H9 (cell line): ENCODE measurements around the gene COL5A2. TPM values are rescaled to one million over a fixed set of nuclear protein-coding genes. Genes with fewer than 3 reads are reported as not detected.

ENCODE experiments used
- DNase-seq: peaks from one replicate; pipeline ENCODE4 v3.0.0-alpha.2; 2017
- H2AFZ ChIP-seq: one replicate; pipeline ENCODE4 v1.6.1; 2013; ENCODE audit warnings: mild to moderate bottlenecking, low read length, control low read depth, moderate library complexity
- H2AK5ac ChIP-seq: 2 replicates; pipeline ENCODE4 v1.6.1; 2013; ENCODE audit warnings: low read length, control low read depth, mixed read lengths; ENCODE audit not compliant: insufficient read length
- H2BK120ac ChIP-seq: one replicate; pipeline ENCODE4 v1.6.1; 2013; ENCODE audit warnings: low read depth, mild to moderate bottlenecking, low read length, control low read depth, inconsistent platforms; ENCODE audit not compliant: poor library complexity, severe bottlenecking
- H2BK12ac ChIP-seq: 2 replicates; pipeline ENCODE4 v1.6.1; 2013; ENCODE audit warnings: low read length, control low read depth, mixed read lengths, low read depth; ENCODE audit not compliant: insufficient read length
- H2BK15ac ChIP-seq: 2 replicates; pipeline ENCODE4 v1.6.1; 2013; ENCODE audit warnings: low read depth, low read length, control low read depth
- H2BK20ac ChIP-seq: one replicate; pipeline ENCODE4 v1.6.1; 2013; ENCODE audit warnings: low read depth, mild to moderate bottlenecking, low read length, control low read depth, inconsistent platforms; ENCODE audit not compliant: poor library complexity, severe bottlenecking
- H2BK5ac ChIP-seq: 2 replicates; pipeline ENCODE4 v1.6.1; 2013; ENCODE audit warnings: low read length, control low read depth, mixed read lengths; ENCODE audit not compliant: insufficient read length
- H3K14ac ChIP-seq: 2 replicates; pipeline ENCODE4 v1.6.1; 2013; ENCODE audit warnings: low read length, control low read depth; ENCODE audit not compliant: insufficient read depth
- H3K18ac ChIP-seq: 2 replicates; pipeline ENCODE4 v1.6.1; 2013; ENCODE audit warnings: low read depth, mild to moderate bottlenecking, mixed read lengths, low read length, control low read depth; ENCODE audit not compliant: insufficient read length
- H3K23ac ChIP-seq: 2 replicates; pipeline ENCODE4 v1.6.1; 2013; ENCODE audit warnings: low read length, control low read depth, mixed read lengths, low read depth; ENCODE audit not compliant: insufficient read length
- H3K23me2 ChIP-seq: 2 replicates; pipeline ENCODE4 v1.6.1; 2013; ENCODE audit warnings: low read depth, mild to moderate bottlenecking, mixed read lengths, low read length, control low read depth; ENCODE audit not compliant: insufficient read length, poor library complexity, severe bottlenecking
- H3K27ac ChIP-seq: 2 replicates; pipeline ENCODE4 v1.5.1; 2013; ENCODE audit warnings: low read length, control low read depth, mixed read lengths, low read depth; ENCODE audit not compliant: insufficient read length
- H3K27me3 ChIP-seq: 2 replicates; pipeline ENCODE4 v1.6.1; 2013; ENCODE audit warnings: low read length, control low read depth, inconsistent platforms; ENCODE audit not compliant: insufficient read depth
- H3K4ac ChIP-seq: 2 replicates; pipeline ENCODE4 v1.6.1; 2013; ENCODE audit warnings: low read depth, mild to moderate bottlenecking, control low read depth, inconsistent platforms, low read length, moderate library complexity
- H3K4me1 ChIP-seq: 2 replicates; pipeline ENCODE4 v1.6.1; 2013; ENCODE audit warnings: low read length, control low read depth, inconsistent platforms; ENCODE audit not compliant: insufficient read depth
- H3K4me2 ChIP-seq: 2 replicates; pipeline ENCODE4 v1.6.1; 2013; ENCODE audit warnings: low read length, control low read depth, mixed read lengths; ENCODE audit not compliant: insufficient read length, insufficient read depth
- H3K56ac ChIP-seq: 2 replicates; pipeline ENCODE4 v1.6.1; 2013; ENCODE audit warnings: low read depth, mild to moderate bottlenecking, mixed read lengths, low read length, control low read depth; ENCODE audit not compliant: insufficient read length
- H3K79me1 ChIP-seq: 2 replicates; pipeline ENCODE4 v1.6.1; 2013; ENCODE audit warnings: low read depth, mild to moderate bottlenecking, moderate library complexity, low read length, control low read depth, inconsistent platforms; ENCODE audit not compliant: insufficient read depth, poor library complexity, severe bottlenecking
- H3K79me2 ChIP-seq: 2 replicates; pipeline ENCODE4 v1.6.1; 2013; ENCODE audit warnings: low read length, control low read depth, inconsistent platforms; ENCODE audit not compliant: insufficient read depth
- H3K9ac ChIP-seq: 2 replicates; pipeline ENCODE4 v1.6.1; 2013; ENCODE audit warnings: low read length, control low read depth, mixed read lengths; ENCODE audit not compliant: insufficient read length; ENCODE audit errors: extremely low read depth
- H3K9me3 ChIP-seq: one replicate; pipeline ENCODE4 v1.6.1; 2013; ENCODE audit warnings: low read depth, low read length, inconsistent platforms; ENCODE audit not compliant: control insufficient read depth
- H3T11ph ChIP-seq: one replicate; pipeline ENCODE4 v1.6.1; 2013; ENCODE audit warnings: mild to moderate bottlenecking, low read length, control low read depth, inconsistent platforms
- H4K20me1 ChIP-seq: one replicate; pipeline ENCODE4 v1.6.1; 2013; ENCODE audit not compliant: control insufficient read depth, insufficient read length, insufficient read depth
- H4K5ac ChIP-seq: 2 replicates; pipeline ENCODE4 v1.6.1; 2013; ENCODE audit warnings: low read depth, mild to moderate bottlenecking, mixed read lengths, low read length, control low read depth; ENCODE audit not compliant: insufficient read length
- H4K8ac ChIP-seq: replicated peaks from 2 replicates; pipeline ENCODE4 v1.6.1; 2013; ENCODE audit warnings: low read length, control low read depth, mixed read lengths, low read depth; ENCODE audit not compliant: insufficient read length
- H4K91ac ChIP-seq: 2 replicates; pipeline ENCODE4 v1.6.1; 2013; ENCODE audit warnings: low read depth, mild to moderate bottlenecking, moderate library complexity, mixed read lengths, low read length, control low read depth; ENCODE audit not compliant: insufficient read length
- H3K27ac Mint-ChIP-seq, 3 experiments: 2 replicates in 2 of 3; 3 replicates in 1 of 3; pipeline ENCODE4 v1.8.0; 2020 to 2021; ENCODE audit warnings: mixed read lengths in 3 of 3, mild to moderate bottlenecking in 1 of 3, moderate library complexity in 1 of 3
- H3K27me3 Mint-ChIP-seq: 2 replicates; pipeline ENCODE4 v1.8.0; 2021; ENCODE audit warnings: low read depth, mild to moderate bottlenecking, moderate library complexity, mixed read lengths
- H3K36me3 Mint-ChIP-seq, 3 experiments: 2 replicates in 2 of 3; 3 replicates in 1 of 3; pipeline ENCODE4 v1.8.0; 2020 to 2021; ENCODE audit warnings: low read depth in 3 of 3, mixed read lengths in 3 of 3; ENCODE audit not compliant: insufficient read depth in 1 of 3
- H3K4me1 Mint-ChIP-seq, 2 experiments: 2 replicates each; pipeline ENCODE4 v1.8.0; 2020; ENCODE audit warnings: mixed read lengths in 2 of 2
- H3K4me3 Mint-ChIP-seq, 2 experiments: 2 replicates in 1 of 2; 3 replicates in 1 of 2; pipeline ENCODE4 v1.8.0; 2020 to 2021; ENCODE audit warnings: mild to moderate bottlenecking in 2 of 2, mixed read lengths in 2 of 2, moderate library complexity in 1 of 2
- H3K9me3 Mint-ChIP-seq, 2 experiments: 2 replicates in 1 of 2; 3 replicates in 1 of 2; pipeline ENCODE4 v1.8.0; 2020; ENCODE audit warnings: mild to moderate bottlenecking in 2 of 2, mixed read lengths in 2 of 2, moderate library complexity in 1 of 2
- WGBS: extraction: QIAGEN DNeasy Blood & Tissue Kit; methylation state at CpG from one replicate; pipeline ENCODE4 v1.1.7; 2013; ENCODE audit warnings: missing lambda C conversion rate, low lambda C conversion rate, mixed read lengths; ENCODE audit not compliant: insufficient read length; ENCODE audit errors: extremely low coverage; 5-methylcytosine and 5-hydroxymethylcytosine counted together
- total RNA-seq: library from RNA; stranded (reverse); gene quantifications from 2 replicates; pipeline ENCODE4 v1.2.1, GENCODE V29; 2021
- TF ChIP-seq, protein P1 (sequence below): fragments of 200-600 bp; sonication (generic); conservative IDR thresholded peaks from 3 replicates; pipeline ENCODE4 v1.8.0; 2021; ENCODE audit warnings: antibody characterized with exemption, mild to moderate bottlenecking

The COL5A2 gene
- total RNA-seq, 1 experiment from 2014 or later: 10.5 TPM

DNA sequence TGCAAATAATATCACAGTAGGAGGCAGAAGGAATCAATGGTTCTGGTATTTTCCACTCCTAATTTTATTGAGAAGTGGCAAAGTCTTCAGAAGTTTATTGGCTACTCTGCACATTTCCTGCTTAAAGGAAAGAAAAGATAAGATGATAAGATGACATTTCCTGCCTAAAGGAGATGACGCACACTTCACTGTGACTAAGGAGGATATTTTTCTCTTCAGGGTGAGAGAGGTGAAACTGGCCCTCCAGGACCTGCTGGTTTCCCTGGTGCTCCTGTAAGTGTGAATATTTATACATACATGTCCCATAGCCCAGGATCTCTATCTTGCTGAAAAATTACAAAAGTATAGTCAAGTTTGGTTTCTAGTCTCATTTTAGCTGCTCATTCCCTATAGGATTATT, 177.5 kb downstream of the COL5A2 start:
- Mint-ChIP-seq H3K36me3 (no peaks in the 10 kb centered on the region), H3K4me3 (no peak overlapping the region), H3K27me3 (no peaks in the 10 kb centered on the region), H3K4me1 (no peaks in the 10 kb centered on the region), H3K9me3 (no peaks in the 10 kb centered on the region), H3K27ac (0 out of 7 replicates have a peak overlapping the region, but pooled peaks of 1 of the 3 experiments have one; percentile 79)
- Histone ChIP-seq H2AK5ac (no peak overlapping the region), H4K20me1 (no peaks in the 10 kb centered on the region), H3K18ac (no peak overlapping the region), H3K4me1 (no peaks in the 10 kb centered on the region), H3K4me2 (no peak overlapping the region), H3K56ac (no peak overlapping the region), H2BK15ac (no peak overlapping the region), H2BK5ac (no peak overlapping the region), H3K23ac (no peak overlapping the region), H3K27ac (no peak overlapping the region), H3K23me2 (no peaks in the 10 kb centered on the region), H3K4ac (no peak overlapping the region), H4K5ac (no peak overlapping the region), H3K9me3 (no peaks in the 10 kb centered on the region), H2BK120ac (no peak overlapping the region), H3K27me3 (no peaks in the 10 kb centered on the region), H2BK20ac (no peak overlapping the region), H4K91ac (no peak overlapping the region), H2BK12ac (no peak overlapping the region), H4K8ac (no peak overlapping the region), H3T11ph (no peak overlapping the region), H2AFZ (no peak overlapping the region), H3K79me2 (no peaks in the 10 kb centered on the region), H3K9ac (no peak overlapping the region), H3K14ac (no peak overlapping the region), H3K79me1 (no peaks in the 10 kb centered on the region)
- TF ChIP-seq, protein P1, sequence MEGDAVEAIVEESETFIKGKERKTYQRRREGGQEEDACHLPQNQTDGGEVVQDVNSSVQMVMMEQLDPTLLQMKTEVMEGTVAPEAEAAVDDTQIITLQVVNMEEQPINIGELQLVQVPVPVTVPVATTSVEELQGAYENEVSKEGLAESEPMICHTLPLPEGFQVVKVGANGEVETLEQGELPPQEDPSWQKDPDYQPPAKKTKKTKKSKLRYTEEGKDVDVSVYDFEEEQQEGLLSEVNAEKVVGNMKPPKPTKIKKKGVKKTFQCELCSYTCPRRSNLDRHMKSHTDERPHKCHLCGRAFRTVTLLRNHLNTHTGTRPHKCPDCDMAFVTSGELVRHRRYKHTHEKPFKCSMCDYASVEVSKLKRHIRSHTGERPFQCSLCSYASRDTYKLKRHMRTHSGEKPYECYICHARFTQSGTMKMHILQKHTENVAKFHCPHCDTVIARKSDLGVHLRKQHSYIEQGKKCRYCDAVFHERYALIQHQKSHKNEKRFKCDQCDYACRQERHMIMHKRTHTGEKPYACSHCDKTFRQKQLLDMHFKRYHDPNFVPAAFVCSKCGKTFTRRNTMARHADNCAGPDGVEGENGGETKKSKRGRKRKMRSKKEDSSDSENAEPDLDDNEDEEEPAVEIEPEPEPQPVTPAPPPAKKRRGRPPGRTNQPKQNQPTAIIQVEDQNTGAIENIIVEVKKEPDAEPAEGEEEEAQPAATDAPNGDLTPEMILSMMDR: no peak
- no peak for DNase-seq
- WGBS: no CpG with 5 or more reads among the region's 1 CpG
